C4-2B (cell line): ENCODE results near the gene MTIF2.

Source experiments
- ZFX ChIP-seq: fragments of 450-650 bp; IDR thresholded peaks from 2 replicates; pipeline ENCODE4 v1.6.1; 2017
- TF ChIP-seq, protein P1 (sequence below): fragments of 450-650 bp; conservative IDR thresholded peaks from 2 replicates; pipeline ENCODE4 v1.5.1; 2017; ENCODE audit warnings: mild to moderate bottlenecking

DNA sequence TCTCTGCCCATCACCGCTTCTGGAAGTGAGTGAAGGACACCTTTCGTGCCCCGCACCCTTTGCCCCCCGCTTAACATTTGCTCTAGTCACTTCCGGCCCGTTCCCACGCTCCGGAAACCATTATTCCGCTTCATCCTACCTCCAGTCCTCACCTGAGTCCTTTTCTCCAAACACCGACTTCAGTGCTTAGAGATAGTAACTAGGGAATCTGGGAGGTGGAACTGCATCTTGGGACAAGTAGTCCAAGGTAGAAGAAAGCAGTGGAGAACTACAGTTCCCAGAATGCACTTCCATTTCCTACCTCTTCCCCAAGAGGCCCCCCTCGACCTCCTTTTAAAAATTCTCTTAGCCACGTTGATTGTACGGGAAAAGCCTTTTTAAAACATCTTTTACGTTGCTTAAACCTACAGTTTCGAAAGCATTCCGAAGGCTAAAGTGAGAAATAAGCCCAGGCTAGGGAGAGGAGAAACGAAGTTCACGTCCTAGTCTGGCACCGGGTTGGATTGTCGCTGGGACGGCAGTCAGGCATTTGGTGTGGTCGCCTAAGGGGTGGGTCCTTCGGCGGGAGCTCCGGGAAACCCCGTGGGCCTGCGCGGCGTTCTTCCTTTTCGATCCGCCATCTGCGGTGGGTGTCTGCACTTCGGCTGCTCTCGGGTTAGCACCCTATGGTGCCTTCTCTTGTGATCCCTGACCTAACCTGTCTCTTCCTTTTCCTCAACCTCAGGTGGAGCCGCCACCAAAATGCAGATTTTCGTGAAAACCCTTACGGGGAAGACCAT, 36.8 kb downstream of the MTIF2 start, which contains the start of the genes CLHC1 and RPS27A:
- TF ChIP-seq, protein P1, sequence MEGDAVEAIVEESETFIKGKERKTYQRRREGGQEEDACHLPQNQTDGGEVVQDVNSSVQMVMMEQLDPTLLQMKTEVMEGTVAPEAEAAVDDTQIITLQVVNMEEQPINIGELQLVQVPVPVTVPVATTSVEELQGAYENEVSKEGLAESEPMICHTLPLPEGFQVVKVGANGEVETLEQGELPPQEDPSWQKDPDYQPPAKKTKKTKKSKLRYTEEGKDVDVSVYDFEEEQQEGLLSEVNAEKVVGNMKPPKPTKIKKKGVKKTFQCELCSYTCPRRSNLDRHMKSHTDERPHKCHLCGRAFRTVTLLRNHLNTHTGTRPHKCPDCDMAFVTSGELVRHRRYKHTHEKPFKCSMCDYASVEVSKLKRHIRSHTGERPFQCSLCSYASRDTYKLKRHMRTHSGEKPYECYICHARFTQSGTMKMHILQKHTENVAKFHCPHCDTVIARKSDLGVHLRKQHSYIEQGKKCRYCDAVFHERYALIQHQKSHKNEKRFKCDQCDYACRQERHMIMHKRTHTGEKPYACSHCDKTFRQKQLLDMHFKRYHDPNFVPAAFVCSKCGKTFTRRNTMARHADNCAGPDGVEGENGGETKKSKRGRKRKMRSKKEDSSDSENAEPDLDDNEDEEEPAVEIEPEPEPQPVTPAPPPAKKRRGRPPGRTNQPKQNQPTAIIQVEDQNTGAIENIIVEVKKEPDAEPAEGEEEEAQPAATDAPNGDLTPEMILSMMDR = no peak
- TF ChIP-seq ZFX = no peak
